NK-92 treated with Interleukin-12 subunit alpha and Interleukin-12 subunit beta, amount 100 ng/mL, for 24 hours (cell line): ENCODE results near the gene RABEPK.
"Not testable (repeated sequence)": the region's sequence is repeated elsewhere in the genome, so short reads cannot be mapped to it uniquely, and the experiment has no call there.

Source experiments
- DNase-seq: peaks from one replicate; lab custom pipeline; 2025; lab: John Stamatoyannopoulos, UW

Gene RABEPK, protein sequence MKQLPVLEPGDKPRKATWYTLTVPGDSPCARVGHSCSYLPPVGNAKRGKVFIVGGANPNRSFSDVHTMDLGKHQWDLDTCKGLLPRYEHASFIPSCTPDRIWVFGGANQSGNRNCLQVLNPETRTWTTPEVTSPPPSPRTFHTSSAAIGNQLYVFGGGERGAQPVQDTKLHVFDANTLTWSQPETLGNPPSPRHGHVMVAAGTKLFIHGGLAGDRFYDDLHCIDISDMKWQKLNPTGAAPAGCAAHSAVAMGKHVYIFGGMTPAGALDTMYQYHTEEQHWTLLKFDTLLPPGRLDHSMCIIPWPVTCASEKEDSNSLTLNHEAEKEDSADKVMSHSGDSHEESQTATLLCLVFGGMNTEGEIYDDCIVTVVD

DNA sequence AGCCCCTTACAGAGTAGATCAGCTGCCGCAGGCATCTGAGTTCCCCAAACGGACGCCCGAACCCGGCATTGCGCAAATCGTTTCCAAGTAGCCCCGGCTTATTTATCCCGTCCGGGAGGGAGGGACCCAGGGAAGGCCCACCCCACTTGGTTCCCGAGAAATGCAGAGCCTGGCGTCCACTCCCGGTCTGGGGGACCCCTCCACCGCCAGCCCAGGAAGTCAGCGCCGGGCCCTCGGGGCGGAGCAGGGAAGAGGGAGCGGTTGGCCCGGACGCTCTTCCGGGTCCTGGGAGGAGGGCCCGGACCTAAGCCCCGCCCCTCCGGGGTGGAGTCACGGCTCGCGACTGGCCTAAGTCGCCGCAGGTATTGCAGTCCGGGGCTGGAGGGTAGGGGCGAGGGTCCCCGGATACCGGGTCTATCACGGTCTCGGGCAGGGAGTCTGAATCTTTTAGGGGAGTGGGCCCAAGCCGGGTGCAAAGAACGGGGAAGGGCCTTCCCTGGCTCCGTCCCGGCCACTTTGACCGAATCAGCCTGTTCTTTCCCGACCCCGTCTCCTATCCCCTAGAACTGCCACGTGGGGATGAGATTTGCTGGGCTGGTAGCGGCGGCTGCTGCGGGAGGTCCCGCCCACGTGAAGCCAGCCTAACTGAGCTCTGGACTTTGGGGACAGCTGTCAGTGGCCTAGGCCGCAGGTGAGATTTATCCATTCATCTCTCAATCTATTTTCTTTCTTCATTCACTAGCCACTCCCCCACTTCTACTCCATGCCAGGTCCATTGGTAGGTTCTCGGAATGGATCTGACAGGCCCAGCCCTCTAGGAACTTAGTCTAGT is at the start of gene RABEPK:
RABEPK (plus strand) TSS at position 327 of the 832 bp plus-strand sequence. CDS start 2,472 bp downstream, outside the sequence.
- peak; percentile 73 for DNase-seq

DNA sequence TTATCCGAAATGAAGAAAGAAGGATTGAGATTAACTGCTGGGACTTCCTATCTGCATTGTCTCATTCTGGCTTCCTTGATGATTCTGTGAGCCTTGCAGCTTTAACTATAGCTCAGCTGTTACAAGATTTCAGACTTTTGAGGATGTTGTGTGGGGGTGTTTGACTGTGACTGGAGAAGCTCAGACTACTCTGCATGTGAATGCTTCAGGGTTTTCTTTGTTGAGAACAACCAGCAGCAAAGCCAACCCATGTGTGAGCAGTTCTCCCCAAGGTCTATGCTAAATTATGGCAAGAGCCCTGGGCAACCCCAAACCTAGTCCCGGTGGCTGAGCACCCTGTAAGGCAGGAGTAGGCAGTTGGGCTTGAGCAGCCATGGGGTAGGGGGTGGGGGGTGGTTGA is 48.6 kb upstream of the RABEPK start:
- no peak for DNase-seq

DNA sequence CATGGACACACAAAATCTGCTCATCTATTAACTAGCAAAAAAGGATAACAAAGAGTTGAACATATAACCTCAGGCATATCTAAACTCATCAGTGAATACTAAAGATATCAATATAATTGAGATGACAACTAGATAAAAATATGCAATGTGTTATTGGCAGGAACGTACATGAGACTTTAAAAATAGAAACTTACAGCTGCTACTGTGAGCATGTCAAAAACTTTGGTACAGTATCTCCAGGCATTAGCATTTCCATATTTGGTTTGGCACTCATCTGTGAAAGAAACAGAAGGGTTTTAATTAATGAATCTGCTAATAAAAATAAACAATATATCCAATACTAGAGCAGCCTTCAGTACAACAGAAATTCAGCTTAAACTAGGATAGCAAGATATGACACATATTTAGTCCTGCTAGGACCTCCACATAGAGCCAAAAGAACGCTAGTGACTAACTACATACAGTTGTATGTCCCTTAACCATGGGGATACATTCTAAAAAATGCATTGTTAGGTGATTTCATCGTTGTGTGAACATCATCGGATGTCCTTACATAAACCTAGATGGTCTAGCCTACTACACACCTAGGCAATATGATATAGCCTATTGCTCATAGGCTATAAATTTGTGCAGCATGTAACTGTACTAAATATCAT is 46.5 kb upstream of the RABEPK start:
- no peak for DNase-seq

DNA sequence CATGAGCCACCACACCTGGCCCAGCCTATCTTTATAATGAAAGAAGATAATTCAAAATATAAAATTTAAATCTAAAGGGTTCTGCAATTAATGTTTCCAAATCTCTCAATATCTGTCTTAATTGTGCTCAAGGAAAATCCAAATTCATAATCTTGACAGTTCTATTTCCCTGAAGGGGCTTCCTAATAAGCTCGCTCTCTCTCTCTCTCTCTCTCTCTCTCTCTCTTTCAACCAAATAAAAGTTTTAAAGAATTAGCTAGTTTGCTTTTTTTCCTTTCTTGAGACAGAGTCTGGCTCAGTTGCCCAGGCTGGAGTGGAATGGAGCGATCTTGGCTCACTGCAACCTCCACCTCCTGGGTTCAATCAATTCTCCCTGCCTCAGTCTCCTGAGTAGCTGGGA is 43.8 kb upstream of the RABEPK start:
- DNase-seq: no peak

DNA sequence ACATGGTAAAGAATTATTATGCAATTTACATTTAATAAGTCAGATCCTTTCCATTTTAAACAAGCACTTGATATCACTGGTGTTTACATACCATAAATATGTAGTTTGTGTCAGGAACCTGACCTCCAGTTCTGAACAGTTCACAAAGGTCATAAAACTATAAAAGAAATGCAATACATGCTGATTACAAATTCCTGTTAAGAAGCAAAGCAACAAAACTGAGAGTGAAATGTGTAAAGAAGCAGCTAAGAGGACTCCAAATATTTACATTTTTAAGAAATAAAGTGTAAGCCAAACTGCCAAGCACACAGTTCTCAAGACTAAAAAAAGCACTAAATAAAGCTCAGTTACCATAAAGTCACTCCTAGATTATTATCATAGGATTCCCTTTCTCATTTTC is 39.6 kb upstream of the RABEPK start:
- no peak for DNase-seq

DNA sequence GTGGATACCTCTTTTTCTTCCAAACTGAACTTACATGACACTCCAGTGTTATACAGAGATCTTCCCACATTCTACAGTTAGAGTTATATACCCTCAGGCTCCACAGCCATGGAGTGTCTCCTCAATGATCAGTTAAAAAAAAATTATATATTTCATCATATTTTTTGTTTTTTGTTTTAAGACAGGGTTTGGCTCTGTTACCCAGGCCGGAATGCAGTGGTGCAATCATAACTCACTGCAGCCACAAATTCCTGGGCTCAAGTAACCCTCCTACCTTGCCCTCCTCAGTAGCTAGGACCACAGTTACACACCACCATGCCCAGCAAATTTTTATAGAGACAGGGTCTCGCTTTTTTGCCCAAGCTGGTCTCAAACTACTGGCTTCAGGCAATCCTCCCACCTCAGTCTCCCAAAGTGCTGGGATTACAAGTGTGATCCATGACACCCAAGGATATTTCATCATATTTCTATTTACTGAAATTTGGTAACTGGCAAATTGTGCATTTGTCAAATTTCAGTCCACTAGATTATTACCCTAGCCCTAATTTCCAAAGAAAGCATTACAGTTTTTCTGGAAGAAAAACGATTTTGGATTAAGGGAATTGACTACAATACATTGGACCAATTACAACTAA is 38.9 kb upstream of the RABEPK start:
- no peak for DNase-seq

DNA sequence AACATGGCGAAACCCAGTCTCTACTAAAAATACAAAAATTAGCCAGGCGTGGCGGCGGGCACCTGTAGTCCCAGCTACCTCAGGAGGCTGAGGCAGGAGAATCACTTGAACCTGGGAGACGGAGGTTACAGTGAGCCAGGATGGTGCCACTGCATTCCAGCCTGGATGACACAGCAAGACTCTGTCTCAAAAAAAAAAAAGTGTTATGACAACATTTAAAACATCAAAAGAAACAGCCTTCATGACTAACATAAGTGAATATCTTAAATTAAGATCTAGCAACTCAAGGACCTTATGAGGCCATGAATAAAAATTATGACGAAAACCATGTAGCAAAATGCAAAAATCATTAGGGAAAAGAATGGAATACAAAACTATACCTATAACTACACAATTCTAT is 37.5 kb upstream of the RABEPK start:
- not testable (repeated sequence) for DNase-seq

DNA sequence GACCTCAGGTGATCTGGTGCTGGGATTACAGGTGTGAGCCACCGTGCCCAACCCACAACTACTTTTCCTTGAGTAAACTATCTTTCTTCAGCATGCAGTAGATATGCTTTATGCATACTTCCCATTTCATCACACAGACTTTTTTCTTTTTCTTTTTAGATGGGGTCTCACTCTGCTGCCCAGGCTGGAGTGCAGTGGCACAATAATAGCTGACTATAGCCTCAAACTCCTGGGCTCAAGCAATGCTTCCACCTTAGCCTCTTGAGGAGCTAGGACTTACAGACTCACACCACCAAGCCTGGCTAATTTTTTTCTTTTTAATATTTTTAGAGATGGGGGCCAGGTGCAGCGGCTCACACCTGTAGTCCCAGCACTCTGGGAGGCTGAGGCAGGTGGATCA is 33.6 kb upstream of the RABEPK start:
- no peak for DNase-seq

DNA sequence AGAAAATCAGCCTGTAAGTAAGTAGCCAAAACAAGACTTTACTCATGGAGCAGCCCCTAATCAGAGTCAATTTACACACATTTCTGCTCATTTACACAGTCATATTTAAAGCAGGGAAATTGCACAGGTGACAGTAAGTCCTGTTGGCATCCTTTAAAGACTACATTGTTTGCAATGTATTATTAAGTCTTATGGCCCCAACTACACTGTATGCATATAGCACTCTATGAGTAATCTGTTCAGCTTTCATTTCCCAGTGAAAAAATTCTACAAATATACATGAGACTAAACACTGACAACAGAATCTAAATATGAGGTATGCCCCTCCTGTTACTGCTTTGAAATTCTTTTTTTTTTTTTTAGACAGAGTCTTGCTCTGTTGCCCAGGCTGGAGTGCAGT is 30.4 kb upstream of the RABEPK start:
- DNase-seq: no peak

DNA sequence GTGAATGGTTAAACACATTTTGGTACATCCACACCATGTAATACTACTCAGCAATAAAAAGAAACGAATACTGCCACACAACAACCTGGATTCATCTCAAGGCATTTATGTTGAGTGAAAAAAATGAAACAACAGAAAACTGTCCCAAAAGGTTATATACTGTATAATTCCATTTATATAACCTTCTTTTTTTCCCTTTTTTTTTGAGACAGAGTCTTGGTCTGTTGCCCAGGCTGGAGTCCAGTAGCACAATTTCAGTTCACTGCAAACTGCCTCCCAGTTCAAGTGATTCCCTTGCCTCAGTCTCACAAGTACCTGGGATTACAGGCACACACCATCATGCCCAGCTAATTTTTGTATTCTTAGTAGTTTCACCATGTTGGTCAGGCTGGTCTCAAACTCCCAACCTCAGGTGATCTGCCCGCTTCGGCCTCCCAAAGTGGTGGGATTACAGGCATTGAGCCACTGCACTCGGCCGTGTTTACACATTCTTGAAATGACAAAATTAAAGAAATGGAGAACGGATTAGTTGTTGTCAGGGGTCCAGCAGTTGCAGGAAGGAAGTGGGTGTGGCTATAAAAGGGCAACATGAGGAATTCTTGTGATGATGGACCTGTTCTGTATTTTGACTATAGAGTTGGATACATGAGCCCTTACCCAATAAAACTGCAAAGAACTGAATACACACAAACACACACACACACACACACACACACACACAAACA is 28.1 kb upstream of the RABEPK start:
- no peak for DNase-seq

DNA sequence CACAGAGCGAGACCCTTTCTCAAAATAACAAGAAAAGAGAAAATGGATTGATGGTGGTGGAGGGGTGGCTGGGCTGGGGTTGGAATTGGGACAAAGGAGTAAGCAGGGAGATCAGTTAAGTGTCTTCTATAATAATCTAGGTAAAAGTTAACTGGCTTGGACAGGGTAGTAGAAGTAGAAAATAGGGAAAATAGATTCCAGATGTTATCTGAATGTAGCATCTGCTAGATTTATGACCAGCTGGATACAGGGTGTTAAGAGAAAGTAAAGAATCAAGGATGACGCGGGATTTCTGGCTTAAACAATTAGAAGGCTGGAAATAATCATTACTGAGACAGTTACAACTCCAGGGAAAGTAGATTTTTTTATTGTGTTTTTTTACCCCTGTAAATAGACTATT is 23.7 kb upstream of the RABEPK start:
- DNase-seq: no peak

DNA sequence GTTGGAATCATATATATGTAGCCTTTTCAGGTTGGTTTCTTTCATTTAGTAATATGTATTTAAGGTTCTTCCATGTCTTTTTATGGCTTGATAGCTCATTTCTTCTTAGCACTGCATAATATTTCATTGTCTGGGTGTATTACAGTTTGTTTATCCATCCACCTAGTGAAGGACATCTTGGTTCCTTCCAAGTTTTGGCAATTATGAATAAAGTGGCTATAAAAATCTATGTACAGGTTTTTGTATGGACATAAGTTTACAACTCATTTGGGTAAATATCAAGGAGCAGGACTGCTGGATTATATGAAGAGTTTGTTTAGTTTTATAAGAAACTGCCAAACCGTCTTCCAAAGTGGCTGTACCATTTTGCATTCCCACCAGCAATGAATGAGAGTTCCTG is 22.5 kb upstream of the RABEPK start:
- DNase-seq: no peak

DNA sequence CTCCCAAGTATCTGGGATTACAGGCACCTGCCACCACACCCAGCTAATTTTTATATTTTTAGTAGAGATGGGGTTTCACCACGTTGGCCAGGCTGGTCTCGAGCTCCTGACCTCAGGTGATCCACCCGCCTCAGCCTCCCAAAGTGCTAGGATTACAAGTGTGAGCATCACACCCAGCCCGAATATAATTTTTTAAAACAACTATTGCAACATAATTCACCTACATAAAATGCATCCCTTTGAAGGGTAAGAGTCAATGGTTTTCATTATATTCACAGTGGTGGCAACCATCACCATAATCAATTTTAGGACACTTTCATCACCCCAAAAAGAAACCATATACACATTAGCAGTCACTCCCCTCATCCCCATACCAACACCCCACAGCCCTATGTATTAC is 20.6 kb upstream of the RABEPK start:
- not testable (repeated sequence) for DNase-seq

DNA sequence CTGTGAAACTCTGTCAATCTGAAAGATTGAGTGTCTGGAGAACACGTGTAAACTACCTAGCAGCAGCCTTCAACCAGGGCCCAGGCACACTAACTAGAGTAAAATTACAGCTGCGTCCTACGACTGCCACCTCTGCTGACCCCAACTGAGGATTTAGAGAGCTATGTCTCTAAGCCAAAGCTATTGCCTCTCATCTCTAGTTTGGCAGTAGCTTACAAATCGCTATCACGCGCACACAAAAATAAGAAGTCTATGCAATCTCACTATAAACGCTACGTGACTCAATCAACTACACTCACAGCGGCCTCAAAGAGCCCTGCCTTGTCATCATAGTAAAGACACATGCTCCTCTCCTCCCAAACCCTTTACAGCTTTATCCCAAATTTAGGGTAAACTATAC is 19.5 kb upstream of the RABEPK start:
- no peak for DNase-seq

DNA sequence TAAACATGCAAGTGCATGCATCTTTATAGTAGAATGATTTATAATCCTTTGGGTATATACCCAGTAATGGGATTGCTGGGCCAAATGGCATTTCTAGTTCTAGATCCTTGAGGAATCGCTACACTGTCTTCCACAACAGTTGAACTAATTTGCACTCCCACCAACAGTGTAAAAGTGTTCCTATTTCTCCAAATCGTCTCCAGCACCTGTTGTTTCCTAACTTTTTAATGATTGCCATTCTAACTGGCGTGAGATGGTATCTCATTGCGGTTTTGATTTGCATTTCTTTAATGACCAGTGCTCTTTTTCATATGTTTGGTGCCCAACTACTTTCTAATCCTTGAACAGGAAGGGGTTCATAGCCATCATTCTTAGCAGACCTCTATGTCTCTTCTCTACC is 18.6 kb upstream of the RABEPK start:
- DNase-seq: not testable (repeated sequence)

DNA sequence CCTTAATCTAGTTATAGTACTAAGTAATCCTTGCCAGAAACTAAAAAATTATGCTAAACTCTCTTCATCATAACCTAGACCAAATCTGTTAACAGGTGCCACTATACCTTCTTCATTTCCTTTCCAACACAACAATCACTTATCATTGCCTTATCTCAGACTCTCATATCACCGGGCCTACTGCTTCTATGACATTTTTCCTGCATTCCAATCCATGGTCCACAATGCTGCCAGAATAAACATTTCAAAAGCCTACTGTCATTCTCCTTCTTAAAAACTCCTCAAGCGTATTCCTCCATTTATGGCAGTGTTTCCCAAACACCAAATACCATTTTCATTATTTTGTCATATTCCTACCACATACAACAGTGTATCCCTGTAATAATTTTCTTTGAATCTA is 17.3 kb upstream of the RABEPK start:
- no peak for DNase-seq

DNA sequence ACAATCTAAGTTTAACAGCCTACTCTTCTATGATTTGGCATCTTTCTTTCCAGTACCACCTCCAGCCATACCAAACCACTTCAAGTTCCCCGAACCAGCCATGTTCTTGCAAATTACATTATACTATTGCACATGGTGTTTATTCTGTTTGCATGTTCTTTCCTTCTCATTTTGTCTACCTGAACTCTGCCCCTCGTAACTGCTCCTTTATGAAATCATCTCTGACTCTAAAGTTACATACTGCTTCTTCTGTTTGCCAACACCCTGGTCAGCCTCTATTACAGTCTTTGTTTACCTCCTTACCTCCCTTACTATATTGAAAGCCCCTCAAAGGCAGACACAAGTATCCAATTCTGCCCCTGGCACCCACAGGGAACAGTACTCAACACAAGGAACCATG is 16.8 kb upstream of the RABEPK start:
- no peak for DNase-seq

DNA sequence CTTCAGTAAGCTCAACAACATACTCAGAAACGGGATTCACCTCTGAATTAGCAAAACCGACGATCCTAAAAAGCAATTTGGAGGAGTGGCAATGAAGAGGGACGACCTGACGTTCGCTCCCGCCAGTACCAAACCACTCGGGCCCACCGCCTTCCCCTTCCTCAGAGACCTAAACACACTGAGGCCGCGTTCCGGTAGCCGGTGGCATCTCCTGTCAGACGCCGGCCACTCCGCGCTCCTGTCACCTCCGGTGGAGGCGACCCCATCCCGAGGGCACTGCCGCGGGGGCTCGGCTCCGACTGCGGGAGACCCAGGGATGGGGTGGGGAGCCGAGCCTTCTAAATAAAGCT is 11.4 kb upstream of the RABEPK start:
- no peak for DNase-seq

DNA sequence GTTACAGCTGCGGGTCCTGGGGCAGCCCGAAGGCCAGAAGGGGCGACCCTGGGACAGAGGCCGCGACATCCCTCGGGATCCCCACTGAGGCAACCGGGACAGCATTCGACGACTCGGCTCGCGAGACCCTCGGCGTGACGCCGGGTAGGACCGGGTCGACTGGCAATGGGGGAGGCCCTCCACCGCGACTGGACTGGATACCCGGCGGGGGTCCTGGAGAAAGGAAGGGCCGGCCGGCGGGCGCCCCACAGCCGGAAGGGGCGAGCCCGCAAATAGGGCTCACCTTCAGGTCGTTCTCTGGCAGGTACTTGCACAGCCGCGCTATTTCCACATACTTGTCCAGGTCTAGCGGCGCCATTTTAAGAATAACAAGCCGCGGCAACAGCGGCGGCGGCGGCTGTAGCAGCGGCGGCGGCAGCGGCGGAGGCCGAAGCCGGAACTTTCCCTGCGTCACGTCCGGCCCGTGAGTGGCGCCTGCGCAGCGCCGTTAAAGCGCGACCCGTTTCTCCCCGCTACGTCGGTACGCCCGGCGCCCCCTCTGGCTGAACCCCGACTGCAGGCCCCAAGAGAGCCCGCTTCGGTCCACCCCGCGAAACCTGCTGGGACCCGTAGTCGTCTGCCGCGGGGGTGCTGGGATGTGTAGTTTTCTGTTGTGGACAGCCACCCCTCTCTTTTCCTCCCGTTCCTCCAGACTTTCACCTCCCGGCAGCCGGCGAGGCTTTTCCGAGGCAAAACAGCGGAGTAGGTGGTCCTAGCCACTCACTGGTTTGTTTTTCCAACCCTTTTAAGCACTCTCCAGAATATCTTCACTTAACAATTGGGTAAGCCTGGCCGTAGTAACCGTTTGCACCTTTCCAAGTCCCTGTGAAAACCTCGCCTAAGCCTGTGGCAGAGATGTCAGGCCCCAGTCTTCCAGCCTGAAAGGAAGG is 10.7 kb upstream of the RABEPK start, which contains the start of gene PPP6C:
PPP6C (minus strand) TSS at position 443 of the 929 bp plus-strand sequence; CDS start at position 358, 85 bp downstream.
- peak; percentile 92 for DNase-seq

DNA sequence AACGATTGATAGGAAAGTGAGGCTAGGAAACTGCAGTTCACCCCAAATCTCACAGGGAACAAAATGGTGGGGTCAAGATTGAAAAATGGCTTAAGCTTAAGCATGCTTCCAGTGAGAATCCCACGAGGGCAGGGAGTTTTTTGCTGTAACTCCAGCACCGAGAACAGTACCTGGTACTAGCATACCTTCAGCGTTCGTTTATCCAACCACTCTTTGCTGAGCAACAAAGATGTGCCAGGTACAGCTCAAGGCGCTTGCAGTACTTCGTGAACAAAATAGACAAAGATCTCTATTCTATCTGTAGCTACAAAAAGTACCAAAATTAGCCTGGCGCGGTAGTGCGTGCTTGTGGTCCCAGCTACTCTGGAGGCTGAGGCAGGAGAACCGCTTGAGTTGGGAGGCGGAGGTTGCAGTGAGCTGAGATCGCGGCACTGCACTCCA is 10.0 kb upstream of the RABEPK start:
- no peak for DNase-seq
